ENCODE measurements around the gene PSMC1. TPM values are rescaled to one million over a fixed set of nuclear protein-coding genes. Genes with fewer than 3 reads are reported as not detected.

Gene PSMC1
- total and polyA plus RNA-seq, 7 experiments from 2014 or later, result 47.9 to 101 (median 72.4) TPM

- intact Hi-C loops (cut with micrococcal nuclease), result no loop called here
- DNase-seq (no peak), ATAC-seq (no peak)
- POLR2A ChIA-PET, result no interaction called here
- peaks cover 22 to 53% (median 37%) of the 10 kb centered on the region in 5 donors for H3K36me3 Mint-ChIP-seq
- H3K4me3 Mint-ChIP-seq, result no peak overlapping the region
- Histone ChIP-seq H3K27ac (ENCODE audit: low read depth, low read length) (no peak overlapping the region), H3K36me3 (ENCODE audit: control insufficient read depth in 2 of 3, insufficient read depth in 3 of 3, low read length in 3 of 3) (peaks cover 0 to 29% (median 0%) of the 10 kb centered on the region in 3 experiments), H3K4me1 (ENCODE audit: control insufficient read depth in 2 of 2, insufficient read depth in 2 of 2, low read length in 2 of 2) (peaks cover 0 to 4% of the 10 kb centered on the region in 2 donors), H3K9me3 (ENCODE audit: control insufficient read depth in 2 of 3, low read length in 3 of 3) (no peaks in the 10 kb centered on the region), H3K4me3 (ENCODE audit: low read length) (no peak overlapping the region), H3K27me3 (ENCODE audit: control insufficient read depth in 2 of 2, insufficient read depth in 2 of 2, low read length in 2 of 2) (no peaks in the 10 kb centered on the region)
- CTCF ChIA-PET, result no interaction called here
- H3K27ac Mint-ChIP-seq, result peak overlapping the region in 2 of 9 donors; percentile 13 to 62
- peaks cover 0 to 9% (median 0%) of the 10 kb centered on the region in 11 donors for H3K9me3 Mint-ChIP-seq
- H3K27me3 Mint-ChIP-seq, result no peaks in the 10 kb centered on the region
- peaks cover 8 to 38% (median 32%) of the 10 kb centered on the region in 7 donors for H3K4me1 Mint-ChIP-seq
These were observed 62.8 kb downstream of the PSMC1 start for GRCh38 chr14:90319173-90319572.

- Mint-ChIP-seq H3K4me3 (peak overlapping the region in 5 of 10 donors; percentile 1 to 57 (median 12)), H3K4me1 (peaks cover 8 to 43% (median 36%) of the 10 kb centered on the region in 7 donors), H3K27me3 (no peaks in the 10 kb centered on the region), H3K27ac (peak overlapping the region in 3 of 9 donors; percentile 13 to 37 (median 22)), H3K9me3 (peaks cover 0 to 9% (median 0%) of the 10 kb centered on the region in 11 donors), H3K36me3 (peaks cover 22 to 56% (median 38%) of the 10 kb centered on the region in 5 donors)
- H3K27ac ChIP-seq (ENCODE audit: low read depth, low read length), result no peak overlapping the region
- POLR2A ChIA-PET, result no interaction called here
- no peak overlapping the region for H3K4me3 ChIP-seq (ENCODE audit: low read length)
- peaks cover 0 to 4% of the 10 kb centered on the region in 2 donors for H3K4me1 ChIP-seq (ENCODE audit: control insufficient read depth in 2 of 2, insufficient read depth in 2 of 2, low read length in 2 of 2)
- intact Hi-C loops (cut with micrococcal nuclease), result no loop called here
- no peak for ATAC-seq
- no peak for DNase-seq
- H3K27me3 ChIP-seq (ENCODE audit: control insufficient read depth in 2 of 2, insufficient read depth in 2 of 2, low read length in 2 of 2), result no peaks in the 10 kb centered on the region
- H3K36me3 ChIP-seq (ENCODE audit: control insufficient read depth in 2 of 3, insufficient read depth in 3 of 3, low read length in 3 of 3), result peaks cover 0 to 24% (median 0%) of the 10 kb centered on the region in 3 experiments
- CTCF ChIA-PET, result no interaction called here
- H3K9me3 ChIP-seq (ENCODE audit: control insufficient read depth in 2 of 3, low read length in 3 of 3), result no peaks in the 10 kb centered on the region
These were observed 63.5 kb downstream of the PSMC1 start for GRCh38 chr14:90319634-90320541.

GRCh38 chr14:90321891-90322290, 65.5 kb downstream of the PSMC1 start:
- H3K9me3 ChIP-seq (ENCODE audit: control insufficient read depth in 2 of 3, low read length in 3 of 3), result no peaks in the 10 kb centered on the region
- Mint-ChIP-seq H3K36me3 (peaks cover 15 to 43% (median 29%) of the 10 kb centered on the region in 5 donors), H3K9me3 (peaks cover 0 to 9% (median 0%) of the 10 kb centered on the region in 11 donors), H3K27me3 (no peaks in the 10 kb centered on the region), H3K4me1 (peaks cover 8 to 60% (median 45%) of the 10 kb centered on the region in 7 donors), H3K4me3 (peak overlapping the region in 1 of 10 donors; percentile 28), H3K27ac (no peak overlapping the region)
- intact Hi-C loops (cut with micrococcal nuclease), result no loop called here
- DNase-seq, result no peak
- ATAC-seq, result no peak
- no peak overlapping the region for H3K27ac ChIP-seq (ENCODE audit: low read depth, low read length)
- ChIA-PET POLR2A (no interaction called here), CTCF (no interaction called here)
- peaks cover 0 to 5% (median 0%) of the 10 kb centered on the region in 3 experiments for H3K36me3 ChIP-seq (ENCODE audit: control insufficient read depth in 2 of 3, insufficient read depth in 3 of 3, low read length in 3 of 3)
- peaks cover 0 to 4% of the 10 kb centered on the region in 2 donors for H3K4me1 ChIP-seq (ENCODE audit: control insufficient read depth in 2 of 2, insufficient read depth in 2 of 2, low read length in 2 of 2)
- H3K27me3 ChIP-seq (ENCODE audit: control insufficient read depth in 2 of 2, insufficient read depth in 2 of 2, low read length in 2 of 2), result no peaks in the 10 kb centered on the region
- H3K4me3 ChIP-seq (ENCODE audit: low read length), result no peak overlapping the region

Other genes starting within 250 kb of the PSMC1 start
- under 1 TPM in 3 of 5 experiments, not detected in 2; 0.19 to 0.73 (median 0.27) TPM for gene KCNK13, start 194.6 kb upstream of the PSMC1 start, total RNA-seq
- gene KCNK13, start 194.6 kb upstream of the PSMC1 start, polyA plus RNA-seq, result not detected
- 10 to 100 TPM; 23.6 to 30.2 (median 28.7) TPM for gene NRDE2, start 75.4 kb downstream of the PSMC1 start, total RNA-seq
- 1 to 10 TPM; 8.4 to 8.5 TPM for gene NRDE2, start 75.4 kb downstream of the PSMC1 start, polyA plus RNA-seq
- gene CALM1, start 140.5 kb downstream of the PSMC1 start, total RNA-seq, result 100 to 1,000 TPM; 611 to 748 (median 634) TPM
- 1,000 to 10,000 TPM; 1,888 to 2,295 TPM for gene CALM1, start 140.5 kb downstream of the PSMC1 start, polyA plus RNA-seq

Data from naive thymus-derived CD4-positive, alpha-beta T cell (primary cell).